ENCODE data around the gene BRME1. TPM values are rescaled to one million over a fixed set of nuclear protein-coding genes. Genes with fewer than 3 reads are reported as not detected.

BRME1 gene
- total RNA-seq, 1 donor: 0.10 TPM

DNA sequence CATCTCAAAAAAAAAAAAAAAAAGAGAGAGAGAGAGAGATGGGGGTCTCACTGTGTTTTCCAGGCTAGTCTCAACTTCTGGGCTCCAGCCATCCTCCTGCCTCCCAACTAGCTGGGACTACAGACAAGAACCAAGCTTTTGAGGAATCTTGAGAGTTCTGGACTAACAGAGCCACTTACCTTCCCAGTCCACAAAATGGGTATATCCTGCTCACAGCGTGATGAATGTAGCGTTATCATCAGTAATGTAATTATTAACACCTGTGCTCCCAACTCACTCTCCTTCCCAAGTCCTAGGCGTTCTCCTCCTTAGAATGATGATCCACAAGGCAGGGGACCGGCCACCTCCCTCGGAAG is 33.6 kb downstream of the BRME1 start:
- Histone ChIP-seq H3K4me3 (ENCODE audit: low read length) (no peak overlapping the region), H3K27me3 (ENCODE audit: insufficient read depth, low read length) (peaks cover 3% of the 10 kb centered on the region)

GRCh38 chr19:13870873-13871272 is 35.0 kb downstream of the BRME1 start:
- no peak overlapping the region for H3K4me3 ChIP-seq (ENCODE audit: low read length)
- no peaks in the 10 kb centered on the region for H3K9me3 ChIP-seq (ENCODE audit: low read depth, low read length)
- peaks cover 14% of the 10 kb centered on the region for H3K27me3 ChIP-seq (ENCODE audit: insufficient read depth, low read length)
- peaks cover 13% of the 10 kb centered on the region for H3K4me1 ChIP-seq (ENCODE audit: insufficient read depth, low read length)

More for the DNA sequence above, 33.6 kb downstream of the BRME1 start:
- no peaks in the 10 kb centered on the region for H3K9me3 ChIP-seq (ENCODE audit: low read depth, low read length)
- H3K4me1 ChIP-seq (ENCODE audit: insufficient read depth, low read length): peaks cover 6% of the 10 kb centered on the region

- peaks cover 13% of the 10 kb centered on the region for H3K4me1 ChIP-seq (ENCODE audit: insufficient read depth, low read length)
- H3K27me3 ChIP-seq (ENCODE audit: insufficient read depth, low read length): peaks cover 19% of the 10 kb centered on the region
- no peak overlapping the region for H3K4me3 ChIP-seq (ENCODE audit: low read length)
- H3K9me3 ChIP-seq (ENCODE audit: low read depth, low read length): no peaks in the 10 kb centered on the region
Measured at GRCh38 chr19:13869281-13869680, 36.6 kb downstream of the BRME1 start.

- Histone ChIP-seq H3K27me3 (ENCODE audit: insufficient read depth, low read length) (peaks cover 26% of the 10 kb centered on the region), H3K9me3 (ENCODE audit: low read depth, low read length) (no peaks in the 10 kb centered on the region), H3K4me1 (ENCODE audit: insufficient read depth, low read length) (peaks cover 13% of the 10 kb centered on the region), H3K4me3 (ENCODE audit: low read length) (no peak overlapping the region)
Measured at GRCh38 chr19:13868663-13869062, 37.3 kb downstream of the BRME1 start.

DNA sequence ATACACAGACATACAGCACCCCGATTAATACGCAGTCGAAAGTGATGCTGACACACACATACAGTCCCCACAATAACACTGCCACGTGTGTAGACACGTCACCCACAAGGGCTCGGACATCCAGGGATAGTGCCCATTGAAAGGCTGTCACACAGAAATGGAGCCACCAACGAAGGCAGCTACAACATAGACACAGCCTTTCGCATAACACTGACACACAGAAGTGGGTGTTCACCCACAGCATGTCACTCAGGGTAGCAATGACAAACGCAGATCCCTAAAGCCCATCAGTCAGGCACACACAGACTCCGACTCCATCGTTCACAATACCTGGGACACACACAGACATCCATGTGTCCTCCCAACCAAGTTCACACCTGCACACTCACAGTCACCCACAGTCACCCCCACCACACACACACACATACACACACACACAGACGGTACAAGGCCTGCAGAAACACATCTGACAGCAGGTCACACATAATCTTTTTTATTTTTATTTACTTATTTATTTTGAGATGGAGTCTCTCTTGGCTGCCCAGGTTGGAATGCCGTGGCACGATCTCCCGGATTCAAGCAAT is 39.4 kb downstream of the BRME1 start:
- no peak overlapping the region for H3K4me3 ChIP-seq (ENCODE audit: low read length)
- peaks cover 23% of the 10 kb centered on the region for H3K27me3 ChIP-seq (ENCODE audit: insufficient read depth, low read length)
- no peaks in the 10 kb centered on the region for H3K9me3 ChIP-seq (ENCODE audit: low read depth, low read length)
- peaks cover 16% of the 10 kb centered on the region for H3K4me1 ChIP-seq (ENCODE audit: insufficient read depth, low read length)

- Histone ChIP-seq H3K9me3 (ENCODE audit: low read depth, low read length) (no peaks in the 10 kb centered on the region), H3K4me3 (ENCODE audit: low read length) (peak overlapping the region; percentile 18), H3K27me3 (ENCODE audit: insufficient read depth, low read length) (peaks cover 23% of the 10 kb centered on the region), H3K4me1 (ENCODE audit: insufficient read depth, low read length) (peaks cover 23% of the 10 kb centered on the region)
Measured at GRCh38 chr19:13865571-13866462, 40.1 kb downstream of the BRME1 start.

DNA sequence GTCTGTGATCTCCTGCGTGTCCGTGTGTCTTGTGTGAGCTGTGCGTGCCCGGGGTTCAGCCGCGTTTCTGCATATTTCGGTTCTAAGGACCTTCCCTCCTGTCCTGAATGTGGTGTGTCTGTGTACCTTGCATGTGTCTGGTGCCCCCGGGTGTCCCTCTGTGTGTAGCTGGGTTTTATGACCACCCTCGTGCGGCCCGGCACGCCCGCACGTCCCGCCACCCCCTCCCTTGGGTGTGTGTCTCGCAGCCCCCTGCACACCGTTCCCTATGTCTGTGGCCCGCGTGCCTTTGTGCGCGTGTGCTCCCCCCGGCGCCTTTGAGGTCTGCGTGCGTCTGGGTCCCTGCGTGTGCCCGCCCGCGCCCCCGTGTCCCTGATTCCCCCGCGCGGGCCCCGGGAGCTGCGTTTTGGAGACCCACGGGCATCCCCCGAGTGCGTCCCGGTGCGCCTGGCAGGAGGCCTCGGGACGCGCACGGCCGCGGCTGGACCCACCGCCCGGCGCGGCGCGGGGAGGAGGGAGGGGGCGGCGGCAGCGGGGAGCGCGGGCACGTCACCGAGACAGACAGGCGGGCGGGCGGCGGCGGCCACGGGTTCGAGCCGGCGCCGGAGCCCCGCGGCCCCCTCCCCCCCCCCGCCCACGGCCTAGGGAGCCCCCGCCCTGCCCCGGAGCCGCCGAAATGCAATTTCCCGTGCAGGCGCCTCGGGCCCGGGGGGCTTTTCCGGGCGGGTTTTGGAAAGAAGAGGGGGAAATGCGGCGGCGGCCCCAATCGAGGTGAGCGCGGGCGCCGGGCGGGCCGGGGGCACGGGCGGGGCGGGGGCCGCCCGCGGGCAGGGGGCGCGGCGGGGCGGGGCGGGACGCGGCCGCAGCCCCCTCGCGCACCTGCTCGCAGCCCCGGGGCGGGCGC is 41.0 kb downstream of the BRME1 start:
- Histone ChIP-seq H3K4me1 (ENCODE audit: insufficient read depth, low read length) (peaks cover 23% of the 10 kb centered on the region), H3K4me3 (ENCODE audit: low read length) (no peak overlapping the region), H3K9me3 (ENCODE audit: low read depth, low read length) (no peaks in the 10 kb centered on the region), H3K27me3 (ENCODE audit: insufficient read depth, low read length) (peaks cover 23% of the 10 kb centered on the region)

GRCh38 chr19:13864046-13864666 is 41.8 kb downstream of the BRME1 start:
- Histone ChIP-seq H3K27me3 (ENCODE audit: insufficient read depth, low read length) (peaks cover 23% of the 10 kb centered on the region), H3K4me3 (ENCODE audit: low read length) (no peak overlapping the region), H3K9me3 (ENCODE audit: low read depth, low read length) (no peaks in the 10 kb centered on the region), H3K4me1 (ENCODE audit: insufficient read depth, low read length) (peaks cover 23% of the 10 kb centered on the region)

DNA sequence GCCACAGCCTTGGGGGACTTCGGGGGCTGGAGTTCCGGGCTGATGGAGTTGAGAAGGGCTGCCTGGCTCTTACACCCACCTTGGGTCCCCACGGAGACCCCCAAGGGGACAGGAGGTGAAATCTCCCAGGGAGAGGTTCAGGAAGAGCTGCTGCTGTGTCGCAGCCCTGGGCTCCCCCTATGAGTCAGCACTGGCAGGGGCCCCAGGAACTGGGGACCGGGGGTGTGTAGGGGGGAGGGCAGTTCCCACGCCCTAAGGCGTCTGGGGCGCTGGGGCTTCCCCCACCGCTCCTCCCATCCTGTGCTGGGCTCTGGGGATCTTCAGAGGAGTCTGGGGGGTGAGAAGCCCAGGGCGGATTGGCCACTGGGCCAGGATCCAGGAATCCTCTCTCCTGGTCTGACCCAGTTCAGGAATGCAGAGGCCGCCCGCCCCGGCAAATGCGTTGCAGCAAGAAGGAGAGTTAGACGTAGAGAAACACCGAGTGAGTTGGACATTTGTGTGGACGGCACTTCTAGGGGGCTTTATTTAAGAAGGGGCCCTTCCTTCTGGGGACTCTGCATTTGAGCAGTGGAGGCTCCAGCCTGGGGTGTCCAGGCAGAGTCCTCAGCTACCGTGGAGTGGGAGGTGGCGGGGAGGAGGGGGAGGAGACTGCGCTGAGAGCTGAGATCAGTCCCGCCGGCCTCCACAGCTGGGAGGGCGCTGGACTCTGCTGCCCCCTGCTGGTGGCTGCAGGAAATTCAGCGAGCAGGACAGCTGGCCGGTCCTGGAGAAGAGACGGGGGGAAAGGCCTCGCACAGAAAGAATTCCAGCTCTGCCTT is 44.0 kb downstream of the BRME1 start:
- Histone ChIP-seq H3K4me3 (ENCODE audit: low read length) (peak overlapping the region; percentile 52), H3K4me1 (ENCODE audit: insufficient read depth, low read length) (peaks cover 23% of the 10 kb centered on the region), H3K27me3 (ENCODE audit: insufficient read depth, low read length) (peaks cover 20% of the 10 kb centered on the region), H3K9me3 (ENCODE audit: low read depth, low read length) (no peaks in the 10 kb centered on the region)

DNA sequence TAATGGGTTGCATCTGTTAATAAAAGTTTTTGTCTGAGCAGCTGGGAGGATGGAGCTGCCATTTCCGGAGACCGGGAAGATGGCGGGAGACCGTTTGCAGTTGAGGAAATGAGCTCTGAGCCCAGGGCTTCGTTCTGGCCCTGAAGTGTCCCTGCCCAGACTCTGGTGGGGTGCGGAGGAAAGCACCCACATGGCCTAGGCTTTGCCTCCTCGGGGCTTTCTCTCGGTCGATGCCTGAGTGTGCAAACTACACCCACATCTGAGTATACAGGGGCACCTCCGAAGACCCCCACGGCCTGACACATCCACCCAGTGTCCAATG is 44.6 kb downstream of the BRME1 start:
- Histone ChIP-seq H3K4me3 (ENCODE audit: low read length) (peak overlapping the region; percentile 52), H3K27me3 (ENCODE audit: insufficient read depth, low read length) (peaks cover 16% of the 10 kb centered on the region), H3K9me3 (ENCODE audit: low read depth, low read length) (no peaks in the 10 kb centered on the region), H3K4me1 (ENCODE audit: insufficient read depth, low read length) (peaks cover 22% of the 10 kb centered on the region)

DNA sequence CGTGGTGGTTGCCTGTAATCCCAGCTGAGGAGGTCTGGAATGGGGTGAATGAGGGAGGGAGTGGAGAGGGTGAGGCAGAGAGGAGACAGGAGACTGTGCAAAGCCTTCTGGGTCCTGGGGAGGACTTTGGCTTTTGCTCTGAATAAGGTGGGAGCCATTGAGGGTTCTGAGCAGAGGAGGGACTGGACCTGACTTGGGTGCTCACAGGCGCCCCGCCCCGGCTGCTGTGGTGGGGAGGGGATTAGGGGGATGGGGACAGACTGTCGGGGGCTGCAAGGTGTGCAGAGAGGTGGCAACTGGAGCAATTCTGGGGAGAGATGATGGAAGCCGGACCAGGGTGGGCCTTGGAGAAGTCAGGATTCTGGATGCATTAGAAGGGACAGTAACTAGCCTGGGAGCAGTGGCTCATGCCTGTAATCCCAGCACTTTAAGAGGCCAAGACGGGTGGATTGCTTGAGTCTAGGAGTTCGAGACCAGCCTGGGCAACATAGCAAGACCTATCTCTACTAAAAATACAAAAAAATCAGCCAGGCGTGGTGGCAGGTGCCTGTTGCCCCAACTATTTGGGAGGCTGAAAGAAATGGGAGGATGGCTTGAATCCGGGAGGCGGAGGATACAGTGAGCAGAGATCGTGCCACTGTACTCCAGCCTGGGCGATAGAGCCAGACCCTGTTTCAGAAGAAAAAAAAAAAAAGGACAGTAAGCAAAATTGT is 45.1 kb downstream of the BRME1 start:
- Histone ChIP-seq H3K4me3 (ENCODE audit: low read length) (no peak overlapping the region), H3K27me3 (ENCODE audit: insufficient read depth, low read length) (peaks cover 12% of the 10 kb centered on the region), H3K9me3 (ENCODE audit: low read depth, low read length) (no peaks in the 10 kb centered on the region), H3K4me1 (ENCODE audit: insufficient read depth, low read length) (peaks cover 16% of the 10 kb centered on the region)

GRCh38 chr19:13859361-13859880 is 46.5 kb downstream of the BRME1 start:
- Histone ChIP-seq H3K27me3 (ENCODE audit: insufficient read depth, low read length) (peaks cover 8% of the 10 kb centered on the region), H3K4me3 (ENCODE audit: low read length) (no peak overlapping the region), H3K9me3 (ENCODE audit: low read depth, low read length) (no peaks in the 10 kb centered on the region), H3K4me1 (ENCODE audit: insufficient read depth, low read length) (peaks cover 16% of the 10 kb centered on the region)

- Histone ChIP-seq H3K4me1 (ENCODE audit: insufficient read depth, low read length) (peaks cover 9% of the 10 kb centered on the region), H3K4me3 (ENCODE audit: low read length) (no peak overlapping the region), H3K27me3 (ENCODE audit: insufficient read depth, low read length) (no peaks in the 10 kb centered on the region), H3K9me3 (ENCODE audit: low read depth, low read length) (no peaks in the 10 kb centered on the region)
Measured at GRCh38 chr19:13856497-13856896, 49.4 kb downstream of the BRME1 start.

Data from mononuclear cell (primary cell).